ENCODE data around the gene CX3CL1.

DNA sequence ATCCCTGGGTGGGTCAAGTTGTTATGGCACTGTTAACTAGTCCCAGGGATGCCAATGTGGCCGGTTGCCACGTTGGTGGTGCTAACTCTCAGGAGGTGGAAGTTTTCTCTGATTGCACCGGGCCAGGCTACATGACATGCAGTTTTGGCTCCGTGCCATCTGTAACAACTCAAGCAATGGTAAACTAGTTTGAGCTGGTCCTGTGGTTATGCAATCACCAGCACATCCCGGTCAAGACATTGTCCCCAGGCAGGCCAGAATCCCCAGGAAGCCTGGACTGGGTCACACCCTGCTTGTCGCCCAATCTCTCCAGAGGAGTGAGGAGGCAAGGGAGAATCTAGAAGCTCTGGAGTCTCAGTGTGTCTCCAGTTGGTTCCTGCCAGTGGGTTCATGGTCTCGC, 22.2 kb downstream of the CX3CL1 start:
- TF ChIP-seq EZH2 (IDR thresholded peaks at IDR 0.05; ENCODE audit: low read length) = no peak
- TF ChIP-seq, protein P1, sequence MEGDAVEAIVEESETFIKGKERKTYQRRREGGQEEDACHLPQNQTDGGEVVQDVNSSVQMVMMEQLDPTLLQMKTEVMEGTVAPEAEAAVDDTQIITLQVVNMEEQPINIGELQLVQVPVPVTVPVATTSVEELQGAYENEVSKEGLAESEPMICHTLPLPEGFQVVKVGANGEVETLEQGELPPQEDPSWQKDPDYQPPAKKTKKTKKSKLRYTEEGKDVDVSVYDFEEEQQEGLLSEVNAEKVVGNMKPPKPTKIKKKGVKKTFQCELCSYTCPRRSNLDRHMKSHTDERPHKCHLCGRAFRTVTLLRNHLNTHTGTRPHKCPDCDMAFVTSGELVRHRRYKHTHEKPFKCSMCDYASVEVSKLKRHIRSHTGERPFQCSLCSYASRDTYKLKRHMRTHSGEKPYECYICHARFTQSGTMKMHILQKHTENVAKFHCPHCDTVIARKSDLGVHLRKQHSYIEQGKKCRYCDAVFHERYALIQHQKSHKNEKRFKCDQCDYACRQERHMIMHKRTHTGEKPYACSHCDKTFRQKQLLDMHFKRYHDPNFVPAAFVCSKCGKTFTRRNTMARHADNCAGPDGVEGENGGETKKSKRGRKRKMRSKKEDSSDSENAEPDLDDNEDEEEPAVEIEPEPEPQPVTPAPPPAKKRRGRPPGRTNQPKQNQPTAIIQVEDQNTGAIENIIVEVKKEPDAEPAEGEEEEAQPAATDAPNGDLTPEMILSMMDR (optimal IDR thresholded peaks at IDR 0.05 in 1 of 3, IDR thresholded peaks at IDR 0.05 in 1 of 3, conservative IDR thresholded peaks at IDR 0.05 in 1 of 3; ENCODE audit: extremely low read depth in 1 of 3, insufficient read depth in 2 of 3, low read length in 3 of 3) = no peak

All from keratinocyte (primary cell).